Stimulated activated CD8-positive, alpha-beta memory T cell treated with anti-CD3 and anti-CD28 coated beads, Interleukin-4, amount 100 ng/mL, for 24 hours (primary cell): ENCODE measurements around the gene ATIC.
"Not testable (repeated sequence)": the region's sequence is repeated elsewhere in the genome, so short reads cannot be mapped to it uniquely, and the experiment has no call there.

Experiments
- DNase-seq: peaks from one replicate; pipeline ENCODE4 v3.0.0-alpha.2; 2020; ENCODE audit warnings: low read depth

Gene ATIC

GRCh38 chr2:215315301-215315700 lies 3.4 kb downstream of the ATIC start:
- DNase-seq = no peak

DNA sequence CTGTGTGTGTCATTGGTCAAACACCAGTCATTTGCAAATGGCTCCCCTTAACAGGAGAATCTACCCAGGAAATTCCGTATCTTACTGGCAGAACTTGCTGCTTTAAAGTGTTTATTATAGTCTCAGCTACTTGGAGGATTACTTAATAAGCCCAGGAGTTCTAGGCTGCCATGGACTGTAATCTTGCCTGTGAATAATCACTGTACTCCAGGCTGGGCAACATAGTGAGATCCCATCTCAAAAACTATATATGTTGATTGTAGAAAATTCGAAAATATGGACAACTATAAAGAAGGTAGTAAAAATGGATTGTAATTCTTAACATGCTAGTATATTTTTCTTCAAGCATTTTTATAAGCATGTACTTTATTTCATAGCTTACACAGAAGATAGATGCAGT lies 4.5 kb downstream of the ATIC start:
- DNase-seq = no peak

DNA sequence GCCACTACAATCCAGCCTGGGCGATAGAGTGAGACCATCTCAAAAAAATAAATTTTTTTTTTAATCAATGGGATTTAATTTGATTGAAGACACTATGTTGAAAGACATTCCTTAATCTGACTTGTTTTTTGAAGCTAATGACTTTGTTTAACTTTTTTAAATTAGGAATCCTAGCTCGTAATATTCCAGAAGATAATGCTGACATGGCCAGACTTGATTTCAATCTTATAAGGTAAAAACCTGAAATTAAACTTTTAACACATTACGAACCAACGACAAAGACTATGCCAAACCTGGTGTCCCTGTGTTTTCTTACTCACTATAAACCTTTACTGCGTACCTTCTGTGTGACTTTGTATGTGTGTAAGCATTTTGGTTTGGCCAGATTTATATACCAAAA lies 7.6 kb downstream of the ATIC start:
- DNase-seq = no peak

GRCh38 chr2:215320102-215320501 lies 8.2 kb downstream of the ATIC start:
- no peak for DNase-seq

GRCh38 chr2:215320679-215321078 lies 8.8 kb downstream of the ATIC start:
- DNase-seq = no peak

- no peak for DNase-seq
Observed at GRCh38 chr2:215324811-215325210, 13.0 kb downstream of the ATIC start.

DNA sequence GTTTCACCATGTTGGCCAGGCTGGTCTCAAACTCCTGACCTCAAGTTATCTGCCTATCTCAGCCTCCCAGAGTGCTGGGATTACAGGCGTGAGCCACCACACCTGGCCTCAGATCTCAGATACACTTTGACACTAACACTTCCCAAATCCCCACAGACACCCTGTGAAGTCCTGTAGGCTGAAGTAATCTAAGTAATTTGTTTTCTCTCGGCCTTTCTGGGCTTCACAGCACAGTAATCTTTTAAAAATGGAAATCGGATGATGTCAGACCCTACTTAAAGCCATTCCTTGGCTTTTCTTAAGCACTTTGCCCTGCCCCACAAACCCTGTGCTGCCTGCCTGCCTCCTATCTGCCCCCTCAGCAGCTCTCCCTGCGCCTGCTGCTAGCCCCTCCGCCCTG lies 16.2 kb downstream of the ATIC start:
- DNase-seq = no peak

- DNase-seq = no peak
Observed at GRCh38 chr2:215332872-215333595, 21.2 kb downstream of the ATIC start.

DNA sequence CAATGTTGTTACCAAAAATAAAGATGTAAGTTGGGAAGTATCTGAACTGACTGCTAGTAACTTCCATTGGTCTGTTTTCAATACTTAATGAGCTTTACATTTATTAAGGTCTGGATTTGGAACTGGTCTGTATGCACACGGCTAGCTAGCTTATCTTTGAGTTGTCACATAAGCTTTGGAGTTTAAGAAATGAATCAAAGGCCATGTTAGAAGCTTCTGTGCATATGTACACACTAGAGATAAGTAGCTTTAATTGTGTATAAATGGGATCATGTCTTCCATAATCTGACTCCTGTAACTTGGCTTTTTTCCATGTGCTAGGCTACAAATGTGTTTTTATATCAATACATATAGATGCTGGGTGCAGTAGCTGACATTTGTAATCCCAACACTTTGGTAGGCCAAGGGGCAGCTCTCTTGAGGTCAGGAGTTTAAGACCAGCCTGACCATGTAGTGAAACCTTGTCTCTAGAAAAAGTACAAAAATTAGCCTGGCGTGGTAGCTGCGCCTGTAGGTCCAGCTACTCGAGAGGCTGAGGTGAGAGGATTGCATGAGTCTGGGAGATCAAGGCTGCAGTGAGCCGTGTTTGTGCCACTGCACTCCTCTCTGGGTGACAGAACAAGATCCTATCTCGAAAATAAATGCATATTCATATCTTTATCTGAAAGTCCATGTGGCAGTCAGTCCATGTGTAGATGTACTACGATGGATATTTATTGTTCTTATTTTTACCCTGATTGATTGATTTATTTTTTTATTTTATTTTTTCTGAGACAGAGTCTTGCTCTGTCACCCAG lies 27.2 kb downstream of the ATIC start:
- DNase-seq = no peak

GRCh38 chr2:215347878-215348277 lies 36.0 kb downstream of the ATIC start:
- DNase-seq = no peak

DNA sequence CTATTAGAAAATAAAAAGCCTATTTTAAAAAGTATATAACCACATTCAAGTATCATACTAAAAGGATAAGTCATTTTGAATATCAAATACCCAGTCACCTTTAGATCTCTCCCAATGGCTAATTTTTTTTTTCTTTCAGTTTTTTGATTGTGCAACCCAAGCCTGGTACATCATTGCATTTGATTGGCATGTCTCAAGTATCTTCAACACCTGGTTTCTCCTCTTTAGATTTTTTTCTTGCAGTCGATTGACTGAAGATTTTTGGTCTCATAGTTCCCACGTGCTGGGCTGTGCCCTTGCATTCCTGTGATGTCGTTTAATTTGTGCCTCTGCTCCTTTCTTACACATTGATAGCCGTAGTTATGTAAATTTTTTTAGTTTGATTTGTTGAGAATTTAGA lies 40.7 kb downstream of the ATIC start:
- DNase-seq = no peak

DNA sequence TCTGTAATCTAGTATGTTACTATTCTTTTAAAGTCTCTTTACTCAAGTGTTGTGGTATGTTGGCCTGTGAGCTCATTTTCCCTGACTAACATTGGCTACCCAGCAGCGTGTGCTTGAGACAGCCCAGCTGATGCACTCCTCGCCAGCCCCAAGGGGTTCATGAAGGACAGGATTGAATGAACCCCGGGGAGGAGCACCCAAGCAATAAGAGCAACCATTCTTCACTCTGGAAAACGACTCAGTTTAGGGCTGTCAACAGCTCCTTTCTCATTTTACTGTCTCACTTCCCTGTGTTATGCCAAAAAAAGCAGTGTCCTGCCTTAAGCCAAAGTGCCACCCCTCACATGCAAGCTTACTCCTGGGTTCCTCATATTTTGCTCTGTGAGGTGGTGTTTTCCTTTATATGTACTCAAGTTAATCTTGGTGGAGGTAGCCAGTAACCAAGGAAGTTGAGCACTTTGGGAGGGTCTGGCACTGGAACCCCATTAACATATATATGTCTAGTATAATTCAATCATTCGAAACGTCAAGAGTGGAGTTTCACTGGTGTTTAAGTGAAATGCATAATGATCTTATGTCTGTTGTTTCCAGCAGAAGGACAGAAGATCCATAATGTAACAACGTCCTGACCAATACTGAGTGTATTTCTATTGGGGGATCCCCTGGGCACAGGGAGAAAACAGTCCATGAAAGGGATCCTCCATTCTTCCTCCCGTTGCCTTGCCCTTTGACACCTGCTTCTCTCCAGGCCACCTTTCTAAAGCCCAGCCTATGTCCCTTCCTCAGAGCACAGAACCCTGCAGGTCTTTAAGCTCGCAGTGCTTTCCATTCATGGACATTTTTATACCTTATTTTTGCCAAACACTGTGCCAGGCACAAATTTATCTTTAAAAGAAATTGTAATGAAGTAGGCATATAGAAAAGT lies 43.2 kb downstream of the ATIC start:
- no peak for DNase-seq

DNA sequence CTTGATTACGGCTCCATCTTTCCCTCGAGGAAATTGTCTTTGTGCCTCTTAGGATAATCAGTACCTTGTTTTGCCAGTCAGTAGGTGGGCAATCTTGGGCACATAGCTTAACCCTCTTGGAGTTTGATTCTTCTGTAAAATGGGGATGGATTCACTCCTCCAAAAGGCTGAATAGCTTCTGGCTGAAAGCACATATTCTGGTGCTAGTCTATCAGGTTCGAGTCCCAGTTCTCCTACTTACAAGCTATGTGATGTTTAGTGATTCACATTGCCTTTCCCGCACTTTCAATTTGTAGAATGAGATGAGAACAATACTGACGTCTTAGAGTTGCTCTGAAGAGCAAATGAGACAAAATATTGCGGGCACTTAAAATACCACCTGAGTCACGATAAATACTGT lies 43.9 kb downstream of the ATIC start:
- DNase-seq = no peak

DNA sequence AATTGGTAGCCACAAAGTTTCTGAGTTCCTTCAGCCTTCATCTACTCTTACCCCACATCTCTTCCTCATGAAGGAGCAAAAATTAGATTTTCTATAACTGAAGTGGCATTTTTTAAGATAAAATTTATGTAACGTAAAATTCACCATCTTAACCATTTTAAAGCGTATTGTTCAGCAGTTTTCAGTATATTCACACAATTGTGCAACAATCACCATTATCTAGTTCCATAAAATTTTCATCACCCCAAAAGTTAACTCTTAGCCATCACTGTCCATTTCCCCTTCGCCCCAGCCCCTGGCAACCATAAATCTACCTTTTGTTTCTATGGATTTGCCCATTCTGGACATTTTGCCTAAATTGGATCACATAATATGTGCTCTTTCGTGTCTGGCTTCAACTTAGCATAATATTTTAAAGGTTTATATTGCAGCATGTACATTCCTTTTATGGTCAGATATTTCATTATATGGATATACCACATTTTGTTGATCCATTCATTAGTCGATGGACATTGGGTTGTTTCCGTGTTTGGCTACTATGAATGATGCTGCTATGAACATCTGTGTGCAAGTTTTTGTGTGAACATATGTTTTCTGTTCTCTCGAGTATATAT lies 44.6 kb downstream of the ATIC start:
- DNase-seq = no peak

- DNase-seq = no peak
Observed at GRCh38 chr2:215356948-215357461, 45.1 kb downstream of the ATIC start.

GRCh38 chr2:215357660-215358059 lies 45.8 kb downstream of the ATIC start:
- DNase-seq = no peak

- DNase-seq = no peak
Observed at GRCh38 chr2:215358312-215358845, 46.5 kb downstream of the ATIC start.

- no peak for DNase-seq
Observed at GRCh38 chr2:215358891-215359575, 47.2 kb downstream of the ATIC start.

DNA sequence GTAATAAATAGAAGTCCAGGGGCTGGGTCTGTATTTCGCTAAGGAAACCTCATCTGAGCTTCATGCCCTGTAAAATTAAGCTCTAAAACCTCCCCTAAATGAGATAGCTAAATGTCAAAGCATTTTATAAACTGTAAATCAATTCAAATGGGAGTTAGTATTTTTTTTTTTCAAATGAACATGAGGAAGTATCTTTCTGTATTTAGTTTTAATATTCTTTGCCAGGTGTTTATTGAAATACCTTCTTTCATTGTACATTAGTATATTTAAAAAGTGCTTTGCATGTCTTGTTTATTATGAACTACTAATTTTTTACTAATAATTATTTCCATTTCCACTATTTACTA lies 47.7 kb downstream of the ATIC start:
- no peak for DNase-seq

DNA sequence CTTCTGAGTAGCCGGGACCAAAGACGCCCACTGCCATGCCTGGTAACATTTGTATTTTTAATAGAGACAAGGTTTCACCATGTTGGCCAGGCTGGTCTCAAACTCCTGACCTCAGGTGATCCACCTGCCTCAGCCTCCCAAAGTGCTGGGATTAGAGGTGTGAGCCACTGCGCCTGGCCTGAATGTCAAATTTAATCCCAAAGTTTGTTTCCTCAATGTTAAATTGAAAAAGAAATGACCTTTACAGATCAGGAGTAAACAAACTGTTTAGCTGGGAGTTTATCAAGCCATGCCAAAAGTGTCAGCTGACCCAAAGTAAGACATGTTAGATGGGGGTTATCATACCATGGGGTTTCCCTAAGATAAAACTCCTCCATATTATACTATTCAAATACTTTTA lies 48.2 kb downstream of the ATIC start:
- DNase-seq = not testable (repeated sequence)

- no peak for DNase-seq
Observed at GRCh38 chr2:215360596-215360995, 48.7 kb downstream of the ATIC start.
